Hematopoietic multipotent progenitor cell treated with erythropoietin and hydrocortisone succinate and interleukin-3 and kit ligand, for 4 days (in vitro differentiated cells): ENCODE measurements around the gene GLCCI1.

Experiments used
- DNase-seq: peaks from one replicate; pipeline ENCODE4 v3.0.0-alpha.2; 2015

The GLCCI1 gene

GRCh38 chr7:7964250-7964649, 4.3 kb upstream of the GLCCI1 start:
- no peak for DNase-seq

GRCh38 chr7:7964691-7965090, 3.9 kb upstream of the GLCCI1 start:
- no peak for DNase-seq

- DNase-seq = no peak
Observed at GRCh38 chr7:7965301-7965700, 3.3 kb upstream of the GLCCI1 start.

GRCh38 chr7:7966141-7966734, 2.4 kb upstream of the GLCCI1 start:
- no peak for DNase-seq

GRCh38 chr7:7967886-7968543, 581 bp upstream of the GLCCI1 start:
- peak; percentile 38 for DNase-seq

- DNase-seq = peak; percentile 81
Observed at GRCh38 chr7:7969306-7970236, 975 bp downstream of the GLCCI1 start.

- no peak for DNase-seq
Observed at GRCh38 chr7:7970237-7970530, 1.6 kb downstream of the GLCCI1 start.

GRCh38 chr7:7970531-7971307, 2.1 kb downstream of the GLCCI1 start:
- DNase-seq = peak; percentile 35

- DNase-seq = no peak
Observed at GRCh38 chr7:7971308-7972040, 2.9 kb downstream of the GLCCI1 start.

GRCh38 chr7:7972128-7972527, 3.5 kb downstream of the GLCCI1 start:
- DNase-seq = no peak

- DNase-seq = no peak
Observed at GRCh38 chr7:7972922-7973594, 4.5 kb downstream of the GLCCI1 start.

- no peak for DNase-seq
Observed at GRCh38 chr7:7976677-7977076, 8.1 kb downstream of the GLCCI1 start.

GRCh38 chr7:7977774-7978173, 9.2 kb downstream of the GLCCI1 start:
- DNase-seq = no peak

GRCh38 chr7:7978860-7979259, 10.3 kb downstream of the GLCCI1 start:
- peak; percentile 42 for DNase-seq

- peak; percentile 69 for DNase-seq
Observed at GRCh38 chr7:7979558-7979957, 11.0 kb downstream of the GLCCI1 start.

GRCh38 chr7:7980134-7980533, 11.5 kb downstream of the GLCCI1 start:
- DNase-seq = no peak

- no peak for DNase-seq
Observed at GRCh38 chr7:7982904-7983303, 14.3 kb downstream of the GLCCI1 start.

- DNase-seq = no peak
Observed at GRCh38 chr7:7984424-7984823, 15.8 kb downstream of the GLCCI1 start.

GRCh38 chr7:7988706-7989105, 20.1 kb downstream of the GLCCI1 start:
- DNase-seq = peak; percentile 54

- DNase-seq = peak; percentile 83
Observed at GRCh38 chr7:7989133-7989532, 20.5 kb downstream of the GLCCI1 start.

GRCh38 chr7:7989616-7990440, 21.2 kb downstream of the GLCCI1 start:
- DNase-seq = no peak
